Measurements from ENCODE around the gene ATOH8. TPM values are rescaled to one million over a fixed set of nuclear protein-coding genes. Genes with fewer than 3 reads are reported as not detected.

ATOH8 gene
- total and polyA plus RNA-seq, 10 of the 15 experiments (the other 5 are each of a cell fraction or from before 2014, with no cell fraction given), result 0.03 to 0.60 TPM; not detected in 8

DNA sequence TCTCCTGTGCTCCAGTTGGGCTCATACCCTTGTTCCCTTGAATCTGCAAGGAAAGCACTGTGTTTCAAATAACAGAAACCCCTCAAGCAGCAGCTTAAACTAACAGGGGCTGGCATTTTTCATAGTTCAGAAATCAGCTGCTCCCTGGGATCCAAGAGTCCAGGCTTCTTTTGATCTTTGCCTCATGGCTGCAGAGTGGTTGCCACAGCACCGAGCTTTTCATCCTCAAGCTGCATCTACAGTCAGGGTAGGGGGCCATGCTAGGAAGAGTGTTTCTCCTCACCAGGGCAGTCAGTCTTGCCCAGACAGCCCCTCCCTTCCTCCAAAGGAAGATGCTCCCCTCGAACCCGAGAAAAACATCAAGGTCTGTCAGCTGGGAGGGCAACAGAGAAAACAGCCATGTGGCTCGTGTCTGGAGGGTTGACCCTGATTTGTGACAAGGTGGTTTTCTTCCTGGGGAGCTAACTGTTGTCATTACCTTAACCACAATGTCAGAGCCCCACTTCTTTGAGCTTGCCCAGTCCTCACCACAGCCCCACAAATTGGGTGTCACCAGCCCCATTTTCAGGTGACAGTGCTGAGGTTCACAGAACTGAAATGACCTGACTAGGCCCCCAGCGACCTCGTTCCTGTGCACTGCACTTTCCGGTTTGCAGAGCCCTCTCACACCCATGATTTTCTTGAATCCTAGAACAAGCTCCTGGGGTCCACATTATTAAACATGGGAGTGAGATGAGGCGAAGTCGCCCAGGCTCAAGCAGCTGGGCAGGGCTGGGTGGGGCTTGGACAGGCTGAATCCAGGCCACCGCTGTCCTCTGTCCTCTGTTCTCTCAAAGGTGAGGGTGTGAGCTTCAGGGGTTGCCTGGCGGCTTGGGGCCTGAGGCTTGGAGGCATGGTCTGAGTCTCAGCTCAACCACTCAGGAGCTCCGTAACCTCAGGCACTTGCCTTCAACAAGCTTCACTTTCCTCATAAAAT, 21.9 kb downstream of the ATOH8 start:
- intact Hi-C loops (cut with micrococcal nuclease; ENCODE audit: unreplicated experiment) (no loop called here), in situ Hi-C loops (cut with MboI) (no loop called here)
- Histone ChIP-seq H3K9ac (ENCODE audit: control insufficient read depth, insufficient read depth, low read length) (no peak overlapping the region), H3K36me3 (ENCODE audit: control insufficient read depth in 2 of 2, insufficient read depth in 2 of 2, low read length in 1 of 2) (no peaks in the 10 kb centered on the region), H2AFZ (ENCODE audit: control insufficient read depth, low read depth, low read length) (no peak overlapping the region), H3K4me2 (ENCODE audit: control insufficient read depth, insufficient read depth) (no peak overlapping the region), H3K9me3 (replicated peaks; ENCODE audit: control insufficient read depth, insufficient read depth, low read length) (no peaks in the 10 kb centered on the region), H3K4me3 (no peak overlapping the region), H3K79me2 (ENCODE audit: control insufficient read depth, insufficient read depth, low read length) (no peaks in the 10 kb centered on the region), H3K27ac (ENCODE audit: control insufficient read depth, insufficient read depth) (no peak overlapping the region), H3K4me1 (ENCODE audit: control insufficient read depth, insufficient read depth, low read length) (no peaks in the 10 kb centered on the region), H3K27me3 (replicated peaks in 1 of 2; ENCODE audit: control insufficient read depth in 2 of 2, insufficient read depth in 2 of 2, low read length in 1 of 2) (peaks cover 0 to 2% of the 10 kb centered on the region in 2 experiments; a peak in 2 of 4 replicates), H4K20me1 (ENCODE audit: control insufficient read depth, insufficient read depth) (no peaks in the 10 kb centered on the region)
- WGBS (ENCODE audit: insufficient coverage, insufficient replicate concordance, low lambda C conversion rate, missing lambda C conversion rate), result 13% methylated on average over 11 of the region's 12 CpGs
- ChIA-PET CTCF (interaction anchor here (1.4 kb wide), 4 partner anchors 24 to 68 kb away, joined by 3 to 6 read pairs (median 5); no protein-coding TSS in a partner anchor), RAD21 (ENCODE audit: unreplicated experiment) (no interaction called here), SMC1A (ENCODE audit: uncharacterized antibody, unreplicated experiment) (interaction anchor here (0.9 to 1.8 kb wide), 2 partner anchors 38 to 40 kb away, joined by 4 to 5 read pairs; no protein-coding TSS in a partner anchor), POLR2A (no interaction called here)
- no TSS peak for BruUV-seq (replicated peaks)
- no peak for DNase-seq (ENCODE audit: low read depth, low spot score)
- ATAC-seq, result no peak
- 0 out of 2 replicates have a peak, but pooled peaks have one; percentile 49 for TF ChIP-seq SMARCA5 (IDR thresholded peaks at IDR 0.05)
- no peak for TF ChIP-seq EED (IDR thresholded peaks at IDR 0.05; ENCODE audit: low read depth)
- no peak for FAIRE-seq

DNA sequence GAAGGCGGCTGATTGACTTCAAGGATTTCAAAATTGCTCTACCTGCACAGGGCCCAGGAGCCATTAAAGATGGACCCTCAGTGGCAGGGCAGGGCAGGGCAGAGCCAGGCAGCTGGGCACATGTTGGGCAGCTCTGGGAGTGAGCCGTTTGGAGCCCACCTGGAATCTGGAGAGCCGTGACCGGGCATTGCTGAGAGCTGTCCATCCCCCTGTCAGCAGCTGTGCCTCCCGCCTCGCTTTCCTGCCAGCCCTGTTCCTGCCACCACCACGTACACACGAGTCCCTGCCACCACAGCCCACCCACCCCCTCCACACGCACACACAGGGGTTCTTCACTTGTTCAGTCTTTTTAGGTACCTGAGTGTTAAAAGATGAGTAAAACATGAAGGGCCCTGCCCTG, 22.9 kb downstream of the ATOH8 start:
- Histone ChIP-seq H2AFZ (ENCODE audit: control insufficient read depth, low read depth, low read length) (no peak overlapping the region), H3K4me3 (no peak overlapping the region), H3K27ac (ENCODE audit: control insufficient read depth, insufficient read depth) (no peak overlapping the region), H3K36me3 (ENCODE audit: control insufficient read depth in 2 of 2, insufficient read depth in 2 of 2, low read length in 1 of 2) (no peaks in the 10 kb centered on the region), H3K4me1 (ENCODE audit: control insufficient read depth, insufficient read depth, low read length) (no peaks in the 10 kb centered on the region), H3K27me3 (replicated peaks in 1 of 2; ENCODE audit: control insufficient read depth in 2 of 2, insufficient read depth in 2 of 2, low read length in 1 of 2) (peaks cover 0 to 2% of the 10 kb centered on the region in 2 experiments; a peak in 2 of 4 replicates), H4K20me1 (ENCODE audit: control insufficient read depth, insufficient read depth) (no peaks in the 10 kb centered on the region), H3K9me3 (replicated peaks; ENCODE audit: control insufficient read depth, insufficient read depth, low read length) (no peaks in the 10 kb centered on the region), H3K4me2 (ENCODE audit: control insufficient read depth, insufficient read depth) (no peak overlapping the region), H3K9ac (ENCODE audit: control insufficient read depth, insufficient read depth, low read length) (no peak overlapping the region), H3K79me2 (ENCODE audit: control insufficient read depth, insufficient read depth, low read length) (no peaks in the 10 kb centered on the region)
- POLR2A ChIA-PET, result no interaction called here
- no TSS peak for BruUV-seq (replicated peaks)
- DNase-seq (ENCODE audit: low read depth, low spot score), result no peak
- intact Hi-C loops (cut with micrococcal nuclease; ENCODE audit: unreplicated experiment) (no loop called here), in situ Hi-C loops (cut with MboI) (no loop called here)
- RAD21 ChIA-PET (ENCODE audit: unreplicated experiment), result no interaction called here
- CTCF ChIA-PET, result interaction anchor here (1.4 kb wide), 2 partner anchors 37 to 69 kb away, joined by 3 to 6 read pairs; no protein-coding TSS in a partner anchor
- FAIRE-seq, result no peak
- no peak for ATAC-seq
- SMC1A ChIA-PET (ENCODE audit: uncharacterized antibody, unreplicated experiment), result no interaction called here
- 18% methylated on average over 9 of the region's 9 CpGs for WGBS (ENCODE audit: insufficient coverage, insufficient replicate concordance, low lambda C conversion rate, missing lambda C conversion rate)
- TF ChIP-seq, protein P1, sequence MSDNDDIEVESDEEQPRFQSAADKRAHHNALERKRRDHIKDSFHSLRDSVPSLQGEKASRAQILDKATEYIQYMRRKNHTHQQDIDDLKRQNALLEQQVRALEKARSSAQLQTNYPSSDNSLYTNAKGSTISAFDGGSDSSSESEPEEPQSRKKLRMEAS (IDR thresholded peaks at IDR 0.05; ENCODE audit: low read depth, low read length), result no peak
- no peak for TF ChIP-seq BACH1 (IDR thresholded peaks at IDR 0.05; ENCODE audit: borderline replicate concordance)
- TF ChIP-seq CBFB (IDR thresholded peaks at IDR 0.05; ENCODE audit: low read depth), result no peak
- TF ChIP-seq BHLHE40 (IDR thresholded peaks at IDR 0.05; ENCODE audit: borderline replicate concordance in 1 of 2, low read depth in 2 of 2, low read length in 1 of 2), result no peak
- TF ChIP-seq POLR2AphosphoS5 (IDR thresholded peaks at IDR 0.05; ENCODE audit: low read length), result no peak
- no peak for TF ChIP-seq EED (IDR thresholded peaks at IDR 0.05; ENCODE audit: low read depth)
- TF ChIP-seq NR2F1 (conservative IDR thresholded peaks at IDR 0.05), result no peak
- no peak for TF ChIP-seq POLR2A (IDR thresholded peaks at IDR 0.05; ENCODE audit: low read depth, low read length)
- TF ChIP-seq, protein P2, sequence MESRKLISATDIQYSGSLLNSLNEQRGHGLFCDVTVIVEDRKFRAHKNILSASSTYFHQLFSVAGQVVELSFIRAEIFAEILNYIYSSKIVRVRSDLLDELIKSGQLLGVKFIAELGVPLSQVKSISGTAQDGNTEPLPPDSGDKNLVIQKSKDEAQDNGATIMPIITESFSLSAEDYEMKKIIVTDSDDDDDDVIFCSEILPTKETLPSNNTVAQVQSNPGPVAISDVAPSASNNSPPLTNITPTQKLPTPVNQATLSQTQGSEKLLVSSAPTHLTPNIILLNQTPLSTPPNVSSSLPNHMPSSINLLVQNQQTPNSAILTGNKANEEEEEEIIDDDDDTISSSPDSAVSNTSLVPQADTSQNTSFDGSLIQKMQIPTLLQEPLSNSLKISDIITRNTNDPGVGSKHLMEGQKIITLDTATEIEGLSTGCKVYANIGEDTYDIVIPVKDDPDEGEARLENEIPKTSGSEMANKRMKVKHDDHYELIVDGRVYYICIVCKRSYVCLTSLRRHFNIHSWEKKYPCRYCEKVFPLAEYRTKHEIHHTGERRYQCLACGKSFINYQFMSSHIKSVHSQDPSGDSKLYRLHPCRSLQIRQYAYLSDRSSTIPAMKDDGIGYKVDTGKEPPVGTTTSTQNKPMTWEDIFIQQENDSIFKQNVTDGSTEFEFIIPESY (IDR thresholded peaks at IDR 0.05), result no peak
- no peak for TF ChIP-seq FOXM1 (IDR thresholded peaks at IDR 0.05; ENCODE audit: low read depth, low read length)
- TF ChIP-seq, protein P3, sequence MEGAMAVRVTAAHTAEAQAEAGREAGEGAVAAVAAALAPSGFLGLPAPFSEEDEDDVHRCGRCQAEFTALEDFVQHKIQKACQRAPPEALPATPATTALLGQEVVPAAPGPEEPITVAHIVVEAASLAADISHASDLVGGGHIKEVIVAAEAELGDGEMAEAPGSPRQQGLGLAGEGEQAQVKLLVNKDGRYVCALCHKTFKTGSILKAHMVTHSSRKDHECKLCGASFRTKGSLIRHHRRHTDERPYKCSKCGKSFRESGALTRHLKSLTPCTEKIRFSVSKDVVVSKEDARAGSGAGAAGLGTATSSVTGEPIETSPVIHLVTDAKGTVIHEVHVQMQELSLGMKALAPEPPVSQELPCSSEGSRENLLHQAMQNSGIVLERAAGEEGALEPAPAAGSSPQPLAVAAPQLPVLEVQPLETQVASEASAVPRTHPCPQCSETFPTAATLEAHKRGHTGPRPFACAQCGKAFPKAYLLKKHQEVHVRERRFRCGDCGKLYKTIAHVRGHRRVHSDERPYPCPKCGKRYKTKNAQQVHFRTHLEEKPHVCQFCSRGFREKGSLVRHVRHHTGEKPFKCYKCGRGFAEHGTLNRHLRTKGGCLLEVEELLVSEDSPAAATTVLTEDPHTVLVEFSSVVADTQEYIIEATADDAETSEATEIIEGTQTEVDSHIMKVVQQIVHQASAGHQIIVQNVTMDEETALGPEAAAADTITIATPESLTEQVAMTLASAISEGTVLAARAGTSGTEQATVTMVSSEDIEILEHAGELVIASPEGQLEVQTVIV (IDR thresholded peaks at IDR 0.05; ENCODE audit: borderline replicate concordance, partially characterized antibody), result no peak
